IMR-90 (cell line): ENCODE results near the gene ANAPC1. TPM values are rescaled to one million over a fixed set of nuclear protein-coding genes. Genes with fewer than 3 reads are reported as not detected.
"Not testable (repeated sequence)": the region's sequence is repeated elsewhere in the genome, so short reads cannot be mapped to it uniquely, and the experiment has no call there.

Experiments
- ATAC-seq: fragments of 200-7000 bp; cut with Tn5 transposase; 2 replicates; pipeline ENCODE4 v1.9.1; 2020; ENCODE audit warnings: low read depth, mild to moderate bottlenecking, moderate library complexity
- BruUV-seq: library from RNA; stranded (reverse); fragments of 400-500 nt; replicated peaks from 2 replicates; lab custom pipeline; 2021; lab: Mats Ljungman, UMichigan
- CTCF ChIA-PET: fragments of 300-600 bp; formaldehyde crosslinking; extraction: SDS; loops from one replicate; lab custom pipeline; 2021; ENCODE audit warnings: antibody characterized with exemption; lab: Yijun Ruan, JAX
- POLR2A ChIA-PET: fragments of 300-600 bp; sonication (Branson Sonifier 250); formaldehyde crosslinking; loops from one replicate; lab custom pipeline; 2022; ENCODE audit warnings: antibody characterized with exemption; ENCODE audit not compliant: unreplicated experiment; lab: Charles Lee
- DNase-seq: peaks from one replicate; pipeline ENCODE4 v3.0.0; 2013
- H2AFZ ChIP-seq: replicated peaks from 2 replicates; pipeline ENCODE3; 2013; ENCODE audit warnings: low read length, mild to moderate bottlenecking; ENCODE audit not compliant: poor library complexity
- H2AK5ac ChIP-seq: 2 replicates; pipeline ENCODE4 v1.6.1; 2013; ENCODE audit warnings: low read depth, low read length, inconsistent platforms
- H2AK9ac ChIP-seq: replicated peaks from 2 replicates; pipeline ENCODE3; 2013; ENCODE audit warnings: mild to moderate bottlenecking, low read depth, low read length, moderate library complexity; ENCODE audit not compliant: poor library complexity
- H2BK120ac ChIP-seq: 2 replicates; pipeline ENCODE4 v1.6.1; 2013; ENCODE audit warnings: low read depth, low read length, inconsistent platforms
- H2BK15ac ChIP-seq: 3 replicates; pipeline ENCODE4 v1.6.1; 2013; ENCODE audit warnings: low read depth, low read length, inconsistent platforms
- H2BK20ac ChIP-seq: 2 replicates; pipeline ENCODE4 v1.6.1; 2013; ENCODE audit warnings: low read depth, mild to moderate bottlenecking, inconsistent platforms, low read length, moderate library complexity
- H2BK5ac ChIP-seq: 2 replicates; pipeline ENCODE4 v1.6.1; 2013; ENCODE audit warnings: mild to moderate bottlenecking, low read depth, low read length, inconsistent platforms; ENCODE audit not compliant: poor library complexity, severe bottlenecking
- H3K14ac ChIP-seq: replicated peaks from 2 replicates; pipeline ENCODE4 v1.6.1; 2013; ENCODE audit warnings: low read depth, low read length, inconsistent platforms
- H3K18ac ChIP-seq: 2 replicates; pipeline ENCODE4 v1.6.1; 2013; ENCODE audit warnings: low read depth, low read length, control low read depth
- H3K23ac ChIP-seq: 2 replicates; pipeline ENCODE4 v1.6.1; 2013; ENCODE audit warnings: low read depth, low read length, inconsistent platforms
- H3K27ac ChIP-seq: 2 replicates; pipeline ENCODE4 v1.5.1; 2013; ENCODE audit warnings: mild to moderate bottlenecking, control low read depth, low read length; ENCODE audit not compliant: insufficient read depth
- H3K27me3 ChIP-seq: 2 replicates; pipeline ENCODE4 v1.6.1; 2013; ENCODE audit warnings: low read length; ENCODE audit not compliant: control insufficient read depth, insufficient read depth
- H3K36me3 ChIP-seq: 2 replicates; pipeline ENCODE4 v1.6.1; 2013; ENCODE audit warnings: low read length, mixed read lengths; ENCODE audit not compliant: control insufficient read depth, insufficient read depth
- H3K4ac ChIP-seq: 2 replicates; pipeline ENCODE4 v1.6.1; 2013; ENCODE audit warnings: low read depth, low read length, inconsistent platforms
- H3K4me1 ChIP-seq: 2 replicates; pipeline ENCODE4 v1.6.1; 2013; ENCODE audit warnings: low read length, mixed read lengths; ENCODE audit not compliant: control insufficient read depth, insufficient read depth
- H3K4me2 ChIP-seq: 2 replicates; pipeline ENCODE4 v1.6.1; 2013; ENCODE audit warnings: low read depth, mild to moderate bottlenecking, control low read depth, low read length, moderate library complexity
- H3K4me3 ChIP-seq: 2 replicates; pipeline ENCODE4 v1.5.1; 2013; ENCODE audit warnings: low read depth, mild to moderate bottlenecking, control low read depth, low read length, moderate library complexity; ENCODE audit not compliant: insufficient read depth
- H3K56ac ChIP-seq: 2 replicates; pipeline ENCODE4 v1.6.1; 2013; ENCODE audit warnings: low read length, inconsistent platforms; ENCODE audit not compliant: insufficient read depth; ENCODE audit errors: extremely low read depth
- H3K79me1 ChIP-seq, 2 experiments: 2 replicates each; pipeline ENCODE4 v1.6.1; 2013; ENCODE audit warnings: low read length in 2 of 2, inconsistent platforms in 1 of 2, low read depth in 1 of 2
- H3K9ac ChIP-seq: 2 replicates; pipeline ENCODE4 v1.6.1; 2013; ENCODE audit warnings: low read depth, low read length, control low read depth
- H3K9me1 ChIP-seq: 2 replicates; pipeline ENCODE4 v1.6.1; 2013; ENCODE audit warnings: low read length, inconsistent platforms; ENCODE audit not compliant: insufficient read depth
- H3K9me3 ChIP-seq: 2 replicates; pipeline ENCODE4 v1.6.1; 2013; ENCODE audit warnings: low read length; ENCODE audit not compliant: control insufficient read depth, insufficient read depth
- H4K20me1 ChIP-seq: 2 replicates; pipeline ENCODE4 v1.6.1; 2013; ENCODE audit warnings: low read length, inconsistent platforms; ENCODE audit not compliant: insufficient read depth
- H4K5ac ChIP-seq: 2 replicates; pipeline ENCODE4 v1.6.1; 2013; ENCODE audit warnings: mild to moderate bottlenecking, low read depth, low read length, control low read depth
- H4K8ac ChIP-seq, 2 experiments: 2 replicates each; pipeline ENCODE4 v1.6.1; 2013; ENCODE audit warnings: low read depth in 2 of 2, low read length in 2 of 2, control low read depth in 1 of 2, inconsistent platforms in 1 of 2
- H4K91ac ChIP-seq: 2 replicates; pipeline ENCODE4 v1.6.1; 2013; ENCODE audit warnings: low read depth, low read length, inconsistent platforms; ENCODE audit not compliant: insufficient read depth
- WGBS, 2 experiments: methylation state at CpG; one replicate each; pipeline versions ENCODE4 v1.1.5 to v1.1.7; 2013; ENCODE audit warnings: missing lambda C conversion rate in 2 of 2; ENCODE audit not compliant: insufficient read length in 1 of 2; ENCODE audit errors: extremely low coverage in 2 of 2; 5-methylcytosine and 5-hydroxymethylcytosine counted together
- dilution Hi-C: fragments of 300-500 bp; cut with HindIII; formaldehyde crosslinking; loops from one replicate; pipeline ENCODE4 v1.14.3; 2018; ENCODE audit warnings: low sequenced_read_pairs; ENCODE audit not compliant: unreplicated experiment
- in situ Hi-C: fragments of 300-500 bp; cut with MboI; formaldehyde crosslinking; loops from 3 replicates; pipeline ENCODE4 v1.14.3; 2019; ENCODE audit warnings: low sequenced_read_pairs, inconsistent platforms, mixed read lengths
- intact Hi-C: fragments of 100-400 bp; cut with micrococcal nuclease; formaldehyde crosslinking; loops from 2 replicates; pipeline ENCODE4 v1.10.0; 2022
- polyA plus RNA-seq, 3 experiments: library from polyadenylated mRNA; depleted of rRNA; stranded (reverse); fragments of >200 nt; gene quantifications; 2 replicates each; pipeline ENCODE4 v1.2.3, GENCODE V29; 2012; ENCODE audit warnings: low replicate concordance in 1 of 3
- total RNA-seq: library from RNA; depleted of rRNA; stranded (reverse); fragments of >200 nt; gene quantifications from 2 replicates; pipeline ENCODE4 v1.2.3, GENCODE V29; 2012

The ANAPC1 gene
- total and polyA plus RNA-seq, 2 of the 4 experiments (the other 2 are of a cell fraction) = 14.6 to 50.7 TPM

DNA sequence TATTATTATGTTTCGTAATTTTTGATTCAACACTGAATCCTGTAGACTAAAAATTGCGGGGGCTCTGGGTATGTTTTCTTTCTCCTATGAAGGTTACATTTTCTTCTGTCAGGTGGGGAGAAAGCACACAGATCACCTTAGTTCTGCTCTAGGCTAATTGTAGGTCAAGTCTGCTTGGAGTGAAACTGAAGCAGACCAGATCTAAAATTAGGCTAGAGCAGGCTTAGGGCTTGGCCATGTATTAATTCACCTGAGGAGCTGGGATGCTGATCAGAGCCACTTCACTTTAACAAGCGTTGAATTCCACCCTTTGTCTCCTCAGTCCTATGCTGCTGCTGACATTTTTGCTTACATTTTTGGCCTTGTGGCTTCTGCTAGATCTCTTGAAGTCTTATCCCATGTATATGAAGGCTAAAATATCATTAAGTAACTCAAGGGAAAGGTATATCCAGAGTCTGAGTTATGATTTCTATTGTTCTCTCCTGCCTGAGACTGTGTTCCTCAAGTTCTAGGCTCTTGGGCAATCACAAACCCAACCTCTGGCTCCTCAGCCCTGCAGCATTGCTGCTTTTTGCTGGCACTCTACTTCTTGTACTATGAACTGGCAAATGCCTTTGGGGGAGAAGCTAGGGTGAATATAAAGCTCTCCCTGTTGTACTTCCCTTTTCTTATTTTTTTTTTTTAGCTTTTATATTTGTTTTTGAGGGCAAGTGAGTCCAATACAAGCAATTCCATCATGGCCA is 112.9 kb downstream of the ANAPC1 start:
- H3K4me2 ChIP-seq, H2AFZ ChIP-seq, H2AK5ac ChIP-seq, H3K4me1 ChIP-seq, DNase-seq, H4K5ac ChIP-seq, ATAC-seq, H4K91ac ChIP-seq, H2BK120ac ChIP-seq, H3K23ac ChIP-seq, H3K4ac ChIP-seq, H3K9me1 ChIP-seq, H2AK9ac ChIP-seq, H2BK5ac ChIP-seq, H3K14ac ChIP-seq, H4K20me1 ChIP-seq, H3K27ac ChIP-seq, in situ Hi-C loops, H3K36me3 ChIP-seq, H3K9ac ChIP-seq, H3K56ac ChIP-seq, POLR2A ChIA-PET, H3K4me3 ChIP-seq, dilution Hi-C loops, H2BK20ac ChIP-seq, CTCF ChIA-PET, intact Hi-C loops, BruUV-seq, H4K8ac ChIP-seq, H3K18ac ChIP-seq, H2BK15ac ChIP-seq, H3K27me3 ChIP-seq, H3K9me3 ChIP-seq, H3K79me1 ChIP-seq: not testable (repeated sequence)
- no CpG with 5 or more reads among the region's 3 CpGs for WGBS, 2 experiments

GRCh38 chr2:111768266-111769190 is 115.5 kb downstream of the ANAPC1 start:
- intact Hi-C loops, H2BK120ac ChIP-seq, ATAC-seq, H3K56ac ChIP-seq, dilution Hi-C loops, H3K9ac ChIP-seq, H2AK5ac ChIP-seq, H2AK9ac ChIP-seq, H3K4me1 ChIP-seq, H3K9me3 ChIP-seq, H4K8ac ChIP-seq, H2BK5ac ChIP-seq, H3K9me1 ChIP-seq, H2BK20ac ChIP-seq, H3K14ac ChIP-seq, H4K91ac ChIP-seq, H3K79me1 ChIP-seq, DNase-seq, H3K4ac ChIP-seq, in situ Hi-C loops, H3K36me3 ChIP-seq, H3K4me2 ChIP-seq, H3K27ac ChIP-seq, H4K5ac ChIP-seq, H4K20me1 ChIP-seq, CTCF ChIA-PET, BruUV-seq, POLR2A ChIA-PET, H2BK15ac ChIP-seq, H3K4me3 ChIP-seq, H3K27me3 ChIP-seq, H2AFZ ChIP-seq, H3K18ac ChIP-seq, H3K23ac ChIP-seq: not testable (repeated sequence)
- no CpG with 5 or more reads among the region's 8 CpGs for WGBS, 2 experiments
